Fibroblast of the aortic adventitia (primary cell): Measurements from ENCODE around the gene VPS37B. TPM values are rescaled to one million over a fixed set of nuclear protein-coding genes. Genes with fewer than 3 reads are reported as not detected.
"Not testable (repeated sequence)": the region's sequence is repeated elsewhere in the genome, so short reads cannot be mapped to it uniquely, and the experiment has no call there.

Experiments used
- DNase-seq: peaks from one replicate; pipeline ENCODE4 v3.0.0-alpha.2; 2010; ENCODE audit warnings: low read depth
- H3K4me3 ChIP-seq: 2 replicates; pipeline ENCODE4 v1.5.1; 2011; ENCODE audit warnings: low read depth, mild to moderate bottlenecking, control low read depth, low read length, moderate library complexity
- CTCF ChIP-seq: IDR thresholded peaks from 2 replicates; pipeline ENCODE4 v1.5.1; 2011; ENCODE audit warnings: mild to moderate bottlenecking, low read length, control low read depth, inconsistent platforms; ENCODE audit not compliant: insufficient read depth
- total RNA-seq: library from RNA; depleted of rRNA; stranded (reverse); fragments of >200 nt; gene quantifications from 2 replicates; pipeline ENCODE4 v1.2.3, GENCODE V29; 2012; ENCODE audit warnings: low replicate concordance

Gene VPS37B
- total RNA-seq, 1 donor, result 17.8 TPM

- no peak for DNase-seq
- TF ChIP-seq CTCF, result no peak
- H3K4me3 ChIP-seq, result no peak overlapping the region
Measured at GRCh38 chr12:122908915-122909314, 13.0 kb upstream of the VPS37B start.

- DNase-seq, H3K4me3 ChIP-seq: not testable (repeated sequence)
Measured at GRCh38 chr12:122905258-122905657, 9.3 kb upstream of the VPS37B start.

GRCh38 chr12:122903693-122904034 is 7.7 kb upstream of the VPS37B start:
- no peak overlapping the region for H3K4me3 ChIP-seq
- no peak for TF ChIP-seq CTCF
- DNase-seq, result no peak

- H3K4me3 ChIP-seq, result no peak overlapping the region
- no peak for TF ChIP-seq CTCF
Measured at GRCh38 chr12:122902854-122903692, 7.1 kb upstream of the VPS37B start.

GRCh38 chr12:122899887-122900286 is 4.0 kb upstream of the VPS37B start:
- no peak for TF ChIP-seq CTCF
- no peak for DNase-seq
- H3K4me3 ChIP-seq, result no peak overlapping the region

More at GRCh38 chr12:122902854-122903692, 7.1 kb upstream of the VPS37B start:
- DNase-seq, result no peak

GRCh38 chr12:122896662-122897061 is 738 bp upstream of the VPS37B start:
- TF ChIP-seq CTCF, result no peak
- no peak for DNase-seq
- no peak overlapping the region for H3K4me3 ChIP-seq

GRCh38 chr12:122895320-122895703 is 612 bp downstream of the VPS37B start:
- DNase-seq, result no peak
- no peak for TF ChIP-seq CTCF
- H3K4me3 ChIP-seq, result peak overlapping the region; percentile 91
